Prostate gland (tissue), 2 donors: ENCODE data around the gene SSBP3.

Experiments
- CTCF ChIP-seq, 4 experiments: fragments of 200-600 bp in 2 of 4; fragments of 450-650 bp in 2 of 4; sonication (generic) in 2 of 4; IDR thresholded peaks; 1 replicate in 3 of 4; 2 replicates in 1 of 4; pipeline ENCODE4 v1.5.1; 2016 to 2019; ENCODE audit warnings: antibody characterized with exemption in 4 of 4, mild to moderate bottlenecking in 2 of 4, moderate library complexity in 2 of 4
- POLR2A ChIP-seq: fragments of 450-650 bp; IDR thresholded peaks from one replicate; pipeline ENCODE4 v1.6.1; 2016; ENCODE audit warnings: antibody characterized with exemption, mild to moderate bottlenecking

- no peak for TF ChIP-seq CTCF (IDR thresholded peaks at IDR 0.05)
- TF ChIP-seq POLR2A, result no peak
Measured at GRCh38 chr1:54285815-54286345, 120.3 kb downstream of the SSBP3 start.
